Caco-2 (cell line): ENCODE data around the gene GPN1. TPM values are rescaled to one million over a fixed set of nuclear protein-coding genes. Genes with fewer than 3 reads are reported as not detected.
"Not testable (repeated sequence)": the region's sequence is repeated elsewhere in the genome, so short reads cannot be mapped to it uniquely, and the experiment has no call there.

ENCODE experiments used
- BruUV-seq: library from RNA; stranded (reverse); fragments of 400-500 nt; replicated peaks from 2 replicates; lab custom pipeline; 2021; lab: Mats Ljungman, UMichigan
- CTCF ChIA-PET: fragments of 300-600 bp; sonication (Branson Sonifier 250); formaldehyde crosslinking; loops from one replicate; lab custom pipeline; 2022; ENCODE audit warnings: antibody characterized with exemption; lab: Charles Lee
- POLR2A ChIA-PET: fragments of 300-600 bp; sonication (Branson Sonifier 250); formaldehyde crosslinking; loops from one replicate; lab custom pipeline; 2022; ENCODE audit warnings: antibody characterized with exemption; lab: Charles Lee
- DNase-seq, 2 experiments: peaks; one replicate each; pipeline versions ENCODE4 v3.0.0 to v3.0.0-alpha.2; 2020 to 2022
- H3K27me3 ChIP-seq: replicated peaks from 2 replicates; pipeline ENCODE4 v1.6.0; 2011; ENCODE audit warnings: low read length; ENCODE audit not compliant: control insufficient read depth, insufficient read depth
- H3K36me3 ChIP-seq: 2 replicates; pipeline ENCODE4 v1.5.1; 2011; ENCODE audit warnings: low read length; ENCODE audit not compliant: control insufficient read depth, insufficient read depth
- H3K4me1 ChIP-seq: fragments of 250-450 bp; sonication (Bioruptor Pico); 2 replicates; pipeline ENCODE4 v1.5.1; 2020; ENCODE audit warnings: mild to moderate bottlenecking
- H3K4me3 ChIP-seq: 2 replicates; pipeline ENCODE4 v1.5.1; 2011; ENCODE audit warnings: low read depth, mild to moderate bottlenecking, control low read depth, low read length
- H3K9me3 ChIP-seq: fragments of 250-450 bp; sonication (Bioruptor Pico); 2 replicates; pipeline ENCODE4 v1.5.1; 2020; ENCODE audit warnings: mild to moderate bottlenecking, moderate library complexity
- H3K27ac Mint-ChIP-seq: one replicate; pipeline ENCODE4 v1.8.0; 2022; ENCODE audit warnings: mixed read lengths; ENCODE audit not compliant: unreplicated experiment
- H3K27me3 Mint-ChIP-seq: one replicate; pipeline ENCODE4 v1.8.0; 2022; ENCODE audit warnings: mixed read lengths; ENCODE audit not compliant: insufficient read depth, unreplicated experiment
- H3K36me3 Mint-ChIP-seq: one replicate; pipeline ENCODE4 v1.8.0; 2022; ENCODE audit warnings: mild to moderate bottlenecking, mixed read lengths; ENCODE audit not compliant: insufficient read depth, unreplicated experiment
- H3K4me1 Mint-ChIP-seq: one replicate; pipeline ENCODE4 v1.8.0; 2022; ENCODE audit warnings: low read depth, mixed read lengths; ENCODE audit not compliant: unreplicated experiment
- H3K4me3 Mint-ChIP-seq: one replicate; pipeline ENCODE4 v1.8.0; 2022; ENCODE audit warnings: mild to moderate bottlenecking, moderate library complexity, mixed read lengths; ENCODE audit not compliant: unreplicated experiment
- H3K9me3 Mint-ChIP-seq: one replicate; pipeline ENCODE4 v1.8.0; 2022; ENCODE audit warnings: mixed read lengths; ENCODE audit not compliant: unreplicated experiment
- intact Hi-C: fragments of 100-400 bp; cut with micrococcal nuclease; formaldehyde crosslinking; loops from one replicate; pipeline ENCODE4 v1.10.0; 2022; ENCODE audit not compliant: unreplicated experiment
- total RNA-seq: library from RNA; stranded (reverse); gene quantifications from 2 replicates; pipeline ENCODE4 v1.2.3, GENCODE V29; 2022
- TF ChIP-seq, protein P1 (sequence below), 2 experiments: fragments of 200-600 bp in 1 of 2; IDR thresholded peaks; 1 replicate in 1 of 2; 2 replicates in 1 of 2; pipeline versions ENCODE4 v1.5.1 to v1.8.0; 2011 to 2022; ENCODE audit warnings: antibody characterized with exemption in 1 of 2, control low read depth in 1 of 2, inconsistent platforms in 1 of 2, low read depth in 1 of 2, low read length in 1 of 2, mild to moderate bottlenecking in 1 of 2, moderate library complexity in 1 of 2; ENCODE audit not compliant: insufficient read depth in 1 of 2, severe bottlenecking in 1 of 2, unreplicated experiment in 1 of 2

The GPN1 gene
- total RNA-seq, 1 experiment from 2014 or later: 60.9 TPM

DNA sequence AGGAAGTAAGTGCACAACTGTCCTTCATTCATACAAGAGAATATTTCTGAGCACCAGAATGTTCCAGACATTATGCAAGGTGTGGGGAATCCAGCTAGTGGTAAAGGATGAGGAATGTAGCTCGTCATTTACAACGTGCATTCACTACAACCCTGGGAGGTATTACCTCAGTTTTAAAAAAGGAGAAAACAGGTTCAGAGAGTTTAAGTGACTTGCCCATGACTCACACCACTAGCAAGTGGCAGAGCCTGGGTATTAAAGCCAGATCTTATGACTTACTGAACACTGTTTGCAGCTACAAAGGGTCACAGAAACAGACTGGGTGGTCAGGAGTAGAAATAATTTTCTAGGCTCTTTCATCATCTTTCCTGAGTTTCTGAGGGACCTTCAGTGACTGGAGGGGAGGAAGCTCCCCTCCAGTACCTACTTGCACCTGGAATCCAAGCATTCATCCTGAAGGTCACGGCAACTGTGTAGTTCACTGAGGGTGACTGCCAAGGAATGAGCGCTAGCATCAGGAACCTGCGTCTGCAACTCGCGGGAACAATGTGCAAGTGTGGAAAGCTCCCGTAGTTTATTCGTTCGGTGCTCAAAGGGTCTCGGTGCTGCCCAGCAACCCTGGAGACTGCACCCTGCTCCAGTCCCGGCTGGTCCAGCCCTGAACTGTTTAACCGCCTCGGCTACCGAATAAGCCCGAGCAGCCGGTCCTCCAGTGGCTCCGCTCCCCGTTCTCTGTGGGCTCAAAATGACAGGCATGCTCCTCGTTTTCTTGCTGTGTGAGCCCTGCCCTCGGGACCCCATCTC lies 685 bp upstream of the GPN1 start:
- CTCF ChIA-PET: interaction anchor here (0.6 to 1.3 kb wide), 4 partner anchors 13 to 185 kb away, joined by 3 to 5 read pairs (median 3); no protein-coding TSS in a partner anchor
- TSS peak; percentile 58 for BruUV-seq
- intact Hi-C loops: loop anchor here (2.0 to 10.0 kb wide), 3 partner anchors 35 to 223 kb away; partner anchors contain the start of genes KRTCAP3, PPM1G, SLC4A1AP and SUPT7L

GRCh38 chr2:27630257-27630656 lies 1.4 kb downstream of the GPN1 start:
- H3K4me3 Mint-ChIP-seq, CTCF ChIA-PET, H3K27ac Mint-ChIP-seq, intact Hi-C loops, POLR2A ChIA-PET, H3K4me3 ChIP-seq, DNase-seq, BruUV-seq, H3K36me3 ChIP-seq, H3K9me3 ChIP-seq, H3K27me3 ChIP-seq, H3K27me3 Mint-ChIP-seq, H3K9me3 Mint-ChIP-seq: not testable (repeated sequence)
- H3K4me1 Mint-ChIP-seq: peaks cover 14% of the 10 kb centered on the region
- H3K4me1 ChIP-seq: peaks cover 10% of the 10 kb centered on the region; the same call in 1 of the 2 replicates
- peaks cover 30% of the 10 kb centered on the region for H3K36me3 Mint-ChIP-seq

More for the DNA sequence above, 685 bp upstream of the GPN1 start:
- peak in 1 of 2 experiments; percentile 30 for DNase-seq
- H3K9me3 ChIP-seq: no peaks in the 10 kb centered on the region
- H3K4me1 ChIP-seq: peaks cover 10% of the 10 kb centered on the region; the same call in 1 of the 2 replicates
- H3K27me3 Mint-ChIP-seq: no peaks in the 10 kb centered on the region
- H3K4me3 ChIP-seq: peak overlapping the region; percentile 71
- H3K9me3 Mint-ChIP-seq: no peaks in the 10 kb centered on the region
- peaks cover 14% of the 10 kb centered on the region for H3K4me1 Mint-ChIP-seq
- H3K36me3 Mint-ChIP-seq: peaks cover 13% of the 10 kb centered on the region
- TF ChIP-seq, protein P1, sequence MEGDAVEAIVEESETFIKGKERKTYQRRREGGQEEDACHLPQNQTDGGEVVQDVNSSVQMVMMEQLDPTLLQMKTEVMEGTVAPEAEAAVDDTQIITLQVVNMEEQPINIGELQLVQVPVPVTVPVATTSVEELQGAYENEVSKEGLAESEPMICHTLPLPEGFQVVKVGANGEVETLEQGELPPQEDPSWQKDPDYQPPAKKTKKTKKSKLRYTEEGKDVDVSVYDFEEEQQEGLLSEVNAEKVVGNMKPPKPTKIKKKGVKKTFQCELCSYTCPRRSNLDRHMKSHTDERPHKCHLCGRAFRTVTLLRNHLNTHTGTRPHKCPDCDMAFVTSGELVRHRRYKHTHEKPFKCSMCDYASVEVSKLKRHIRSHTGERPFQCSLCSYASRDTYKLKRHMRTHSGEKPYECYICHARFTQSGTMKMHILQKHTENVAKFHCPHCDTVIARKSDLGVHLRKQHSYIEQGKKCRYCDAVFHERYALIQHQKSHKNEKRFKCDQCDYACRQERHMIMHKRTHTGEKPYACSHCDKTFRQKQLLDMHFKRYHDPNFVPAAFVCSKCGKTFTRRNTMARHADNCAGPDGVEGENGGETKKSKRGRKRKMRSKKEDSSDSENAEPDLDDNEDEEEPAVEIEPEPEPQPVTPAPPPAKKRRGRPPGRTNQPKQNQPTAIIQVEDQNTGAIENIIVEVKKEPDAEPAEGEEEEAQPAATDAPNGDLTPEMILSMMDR (IDR thresholded peaks at IDR 0.05; ENCODE audit: insufficient read depth in 1 of 2, low read depth in 1 of 2, low read length in 1 of 2, severe bottlenecking in 1 of 2, unreplicated experiment in 1 of 2): no peak
- H3K27me3 ChIP-seq: no peaks in the 10 kb centered on the region
- H3K4me3 Mint-ChIP-seq: no peak overlapping the region
- no peaks in the 10 kb centered on the region for H3K36me3 ChIP-seq
- POLR2A ChIA-PET: interaction anchor here (0.6 to 1.0 kb wide), 3 partner anchors 44 to 124 kb away, joined by 3 to 10 read pairs (median 3); no protein-coding TSS in a partner anchor
- no peak overlapping the region for H3K27ac Mint-ChIP-seq

- Histone ChIP-seq H3K4me3 (no peak overlapping the region), H3K9me3 (no peaks in the 10 kb centered on the region), H3K4me1 (peaks cover 4% of the 10 kb centered on the region; the same call in 1 of the 2 replicates), H3K36me3 (peaks cover 3% of the 10 kb centered on the region; the same call in 1 of the 2 replicates), H3K27me3 (no peaks in the 10 kb centered on the region)
- H3K4me3 Mint-ChIP-seq: no peak overlapping the region
- no peak for DNase-seq
- H3K27ac Mint-ChIP-seq: no peak overlapping the region
- H3K9me3 Mint-ChIP-seq: no peaks in the 10 kb centered on the region
- TF ChIP-seq, protein P1 (IDR thresholded peaks at IDR 0.05; ENCODE audit: insufficient read depth in 1 of 2, low read depth in 1 of 2, low read length in 1 of 2, severe bottlenecking in 1 of 2, unreplicated experiment in 1 of 2): no peak
- H3K27me3 Mint-ChIP-seq: no peaks in the 10 kb centered on the region
- CTCF ChIA-PET: no interaction called here
- BruUV-seq: no TSS peak
- intact Hi-C loops: no loop called here
- POLR2A ChIA-PET: no interaction called here
- H3K36me3 Mint-ChIP-seq: peaks cover 52% of the 10 kb centered on the region
- H3K4me1 Mint-ChIP-seq: no peaks in the 10 kb centered on the region
Observed at GRCh38 chr2:27634291-27634690, 5.4 kb downstream of the GPN1 start.
